Kidney glomerular epithelial cell (primary cell): ENCODE results near the gene ZKSCAN2.
A peak's percentile ranks its signal among the peaks of the same experiment; 100 is the strongest.

Source experiments
- DNase-seq: peaks from one replicate; lab custom pipeline; 2025; lab: John Stamatoyannopoulos, UW

ZKSCAN2 gene

GRCh38 chr16:25223964-25224363 is 33.7 kb downstream of the ZKSCAN2 start:
- no peak for DNase-seq

- no peak for DNase-seq
Observed at GRCh38 chr16:25222959-25223358, 34.7 kb downstream of the ZKSCAN2 start.

- DNase-seq = no peak
Observed at GRCh38 chr16:25219070-25219737, 38.4 kb downstream of the ZKSCAN2 start.

GRCh38 chr16:25217921-25218320 is 39.7 kb downstream of the ZKSCAN2 start:
- DNase-seq = no peak

- no peak for DNase-seq
Observed at GRCh38 chr16:25217112-25217511, 40.5 kb downstream of the ZKSCAN2 start.

GRCh38 chr16:25213709-25214397 is 43.8 kb downstream of the ZKSCAN2 start:
- no peak for DNase-seq

GRCh38 chr16:25212636-25213035 is 45.0 kb downstream of the ZKSCAN2 start:
- DNase-seq = no peak

- peak; percentile 24 for DNase-seq
Observed at GRCh38 chr16:25210758-25211157, 46.9 kb downstream of the ZKSCAN2 start.

GRCh38 chr16:25199457-25199856 is 58.2 kb downstream of the ZKSCAN2 start:
- DNase-seq = no peak

GRCh38 chr16:25198021-25198420 is 59.6 kb downstream of the ZKSCAN2 start:
- no peak for DNase-seq

GRCh38 chr16:25194273-25194878 is 63.3 kb downstream of the ZKSCAN2 start:
- DNase-seq = no peak

- DNase-seq = no peak
Observed at GRCh38 chr16:25192096-25192495, 65.5 kb downstream of the ZKSCAN2 start.

- DNase-seq = no peak
Observed at GRCh38 chr16:25189305-25189704, 68.3 kb downstream of the ZKSCAN2 start.

- DNase-seq = no peak
Observed at GRCh38 chr16:25187491-25187795, 70.2 kb downstream of the ZKSCAN2 start.
